ENCODE data around the gene LZTR1. TPM values are rescaled to one million over a fixed set of nuclear protein-coding genes. Genes with fewer than 3 reads are reported as not detected.

LZTR1 gene
- total RNA-seq, 2 donors from 2014 or later, result 20.7 to 24.7 TPM

DNA sequence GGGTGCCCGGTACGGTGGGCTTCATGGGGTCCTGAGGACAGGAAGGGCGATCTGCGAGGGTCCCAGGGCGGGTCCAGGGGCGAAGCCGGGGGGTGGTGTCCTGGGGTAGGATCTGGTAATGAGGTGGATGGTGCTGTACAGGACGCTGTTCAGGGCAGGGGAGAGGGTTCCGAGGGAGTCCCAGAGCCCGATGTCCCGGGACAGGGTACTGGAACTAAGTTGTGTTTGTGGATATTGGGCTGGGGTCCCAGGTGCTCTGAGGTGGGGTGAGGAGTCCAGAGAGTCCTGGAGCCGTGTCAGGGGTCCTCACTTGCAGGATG is 426 bp downstream of the LZTR1 start:
- TF ChIP-seq, protein P1, sequence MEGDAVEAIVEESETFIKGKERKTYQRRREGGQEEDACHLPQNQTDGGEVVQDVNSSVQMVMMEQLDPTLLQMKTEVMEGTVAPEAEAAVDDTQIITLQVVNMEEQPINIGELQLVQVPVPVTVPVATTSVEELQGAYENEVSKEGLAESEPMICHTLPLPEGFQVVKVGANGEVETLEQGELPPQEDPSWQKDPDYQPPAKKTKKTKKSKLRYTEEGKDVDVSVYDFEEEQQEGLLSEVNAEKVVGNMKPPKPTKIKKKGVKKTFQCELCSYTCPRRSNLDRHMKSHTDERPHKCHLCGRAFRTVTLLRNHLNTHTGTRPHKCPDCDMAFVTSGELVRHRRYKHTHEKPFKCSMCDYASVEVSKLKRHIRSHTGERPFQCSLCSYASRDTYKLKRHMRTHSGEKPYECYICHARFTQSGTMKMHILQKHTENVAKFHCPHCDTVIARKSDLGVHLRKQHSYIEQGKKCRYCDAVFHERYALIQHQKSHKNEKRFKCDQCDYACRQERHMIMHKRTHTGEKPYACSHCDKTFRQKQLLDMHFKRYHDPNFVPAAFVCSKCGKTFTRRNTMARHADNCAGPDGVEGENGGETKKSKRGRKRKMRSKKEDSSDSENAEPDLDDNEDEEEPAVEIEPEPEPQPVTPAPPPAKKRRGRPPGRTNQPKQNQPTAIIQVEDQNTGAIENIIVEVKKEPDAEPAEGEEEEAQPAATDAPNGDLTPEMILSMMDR (IDR thresholded peaks at IDR 0.05), result no peak
- no peak for DNase-seq (ENCODE audit: low spot score)
- Histone ChIP-seq H3K4me1 (peaks cover 0 to 41% of the 10 kb centered on the region in 2 donors), H3K4me3 (peak overlapping the region; percentile 82 to 83), H3K27ac (peak overlapping the region; percentile 93 to 95), H3K9me3 (peaks cover 0 to 10% of the 10 kb centered on the region in 2 donors), H3K36me3 (peaks cover 7% of the 10 kb centered on the region), H3K27me3 (no peaks in the 10 kb centered on the region)

- H3K4me1 ChIP-seq, result peaks cover 0 to 41% of the 10 kb centered on the region in 2 donors
- H3K27me3 ChIP-seq, result no peaks in the 10 kb centered on the region
- no peak for DNase-seq (ENCODE audit: low spot score)
- H3K27ac ChIP-seq, result no peak overlapping the region
- TF ChIP-seq, protein P1 (IDR thresholded peaks at IDR 0.05), result no peak
- peaks cover 8% of the 10 kb centered on the region for H3K36me3 ChIP-seq
- peak overlapping the region; percentile 82 to 83 for H3K4me3 ChIP-seq
- H3K9me3 ChIP-seq, result peaks cover 0 to 8% of the 10 kb centered on the region in 2 donors
Measured at GRCh38 chr22:20983081-20983771, 1.1 kb downstream of the LZTR1 start.

GRCh38 chr22:20985720-20986119 is 3.6 kb downstream of the LZTR1 start:
- H3K27ac ChIP-seq, result no peak overlapping the region
- peaks cover 0 to 25% of the 10 kb centered on the region in 2 donors for H3K4me1 ChIP-seq
- no peak overlapping the region for H3K4me3 ChIP-seq
- H3K9me3 ChIP-seq, result no peaks in the 10 kb centered on the region
- TF ChIP-seq, protein P1 (IDR thresholded peaks at IDR 0.05), result no peak
- H3K27me3 ChIP-seq, result no peaks in the 10 kb centered on the region
- no peak for DNase-seq (ENCODE audit: low spot score)
- H3K36me3 ChIP-seq, result peaks cover 12% of the 10 kb centered on the region

DNA sequence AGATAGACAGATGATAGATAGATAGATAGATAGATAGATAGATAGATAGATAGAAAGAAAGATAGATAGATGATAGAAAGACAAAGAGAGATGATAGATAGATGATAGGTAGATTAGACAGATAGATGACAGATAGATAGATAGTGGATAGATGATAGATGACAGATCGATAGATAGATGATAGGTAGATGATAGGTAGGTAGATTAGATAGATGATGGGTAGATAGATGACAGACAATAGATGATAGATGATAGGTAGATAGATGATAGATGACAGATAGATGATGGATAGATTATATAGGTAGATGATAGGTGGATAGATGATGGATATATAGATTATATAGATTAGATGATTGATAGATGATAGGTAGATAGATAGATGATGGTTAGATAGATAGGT is 4.3 kb downstream of the LZTR1 start:
- DNase-seq (ENCODE audit: low spot score), result no peak
- Histone ChIP-seq H3K27me3 (no peaks in the 10 kb centered on the region), H3K4me3 (no peak overlapping the region), H3K36me3 (peaks cover 18% of the 10 kb centered on the region), H3K4me1 (peaks cover 0 to 18% of the 10 kb centered on the region in 2 donors), H3K9me3 (no peaks in the 10 kb centered on the region), H3K27ac (no peak overlapping the region)
- TF ChIP-seq, protein P1 (IDR thresholded peaks at IDR 0.05), result no peak

DNA sequence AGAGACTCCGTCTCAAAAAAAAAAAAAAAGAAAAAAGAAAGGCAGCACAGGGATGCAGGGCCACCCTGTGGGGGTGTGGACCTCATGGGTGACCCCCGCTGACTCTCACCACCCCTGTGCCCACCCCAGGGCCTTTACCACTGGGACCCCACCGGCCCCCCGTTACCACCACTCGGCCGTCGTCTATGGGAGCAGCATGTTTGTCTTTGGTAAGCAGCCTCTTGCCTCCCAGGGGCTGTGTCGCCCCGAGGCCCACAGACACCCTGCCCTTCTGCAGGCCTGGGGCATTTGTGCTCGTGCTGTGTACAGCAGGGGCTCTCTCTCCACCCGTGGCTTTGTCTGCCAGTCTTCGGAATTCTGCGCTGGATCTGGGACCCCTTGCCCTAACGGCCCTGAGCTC is 5.3 kb downstream of the LZTR1 start:
- Histone ChIP-seq H3K27ac (no peak overlapping the region), H3K27me3 (no peaks in the 10 kb centered on the region), H3K4me3 (no peak overlapping the region), H3K4me1 (peaks cover 0 to 15% of the 10 kb centered on the region in 2 donors), H3K9me3 (no peaks in the 10 kb centered on the region), H3K36me3 (peaks cover 29% of the 10 kb centered on the region)
- TF ChIP-seq, protein P1 (IDR thresholded peaks at IDR 0.05), result no peak
- DNase-seq (ENCODE audit: low spot score), result no peak
